ENCODE data around the gene MRPL32.
"Not testable (repeated sequence)": the region's sequence is repeated elsewhere in the genome, so short reads cannot be mapped to it uniquely, and the experiment has no call there.

MRPL32 gene

GRCh38 chr7:42931834-42932651 lies at the start of gene MRPL32, which contains the start of gene PSMA2:
Gene MRPL32 (plus strand): TSS chr7:42932376. CDS start chr7:42932387, 11 bp downstream.
Gene PSMA2 (minus strand): TSS chr7:42932174. CDS start chr7:42932158, 16 bp downstream.
- no peaks in the 10 kb centered on the region for H3K9me3 ChIP-seq (ENCODE audit: control insufficient read depth, low read length)
- H3K9ac ChIP-seq (ENCODE audit: low read length), result peak within 1 kb of the TSS; percentile 83
- no peaks in the 10 kb centered on the region for H3K36me3 ChIP-seq (ENCODE audit: control insufficient read depth, insufficient read depth, low read length)
- peaks cover 8% of the 10 kb centered on the region for H3K4me1 ChIP-seq (ENCODE audit: control insufficient read depth, insufficient read depth, low read length)
- H3K27me3 ChIP-seq (ENCODE audit: control insufficient read depth, insufficient read depth, low read length), result no peaks in the 10 kb centered on the region
- H3K4me3 ChIP-seq (ENCODE audit: low read length), result peak within 1 kb of the TSS; percentile 59

GRCh38 chr7:42883950-42884349 lies 48.2 kb upstream of the MRPL32 start:
- Histone ChIP-seq H3K4me1 (ENCODE audit: control insufficient read depth, insufficient read depth, low read length) (no peaks in the 10 kb centered on the region), H3K9ac (ENCODE audit: low read length) (no peak overlapping the region), H3K9me3 (ENCODE audit: control insufficient read depth, low read length) (no peaks in the 10 kb centered on the region), H3K4me3 (ENCODE audit: low read length) (no peak overlapping the region), H3K36me3 (ENCODE audit: control insufficient read depth, insufficient read depth, low read length) (no peaks in the 10 kb centered on the region), H3K27me3 (ENCODE audit: control insufficient read depth, insufficient read depth, low read length) (no peaks in the 10 kb centered on the region)

GRCh38 chr7:42885183-42885582 lies 47.0 kb upstream of the MRPL32 start:
- H3K9ac ChIP-seq (ENCODE audit: low read length); H3K4me1 ChIP-seq (ENCODE audit: control insufficient read depth, insufficient read depth, low read length); H3K9me3 ChIP-seq (ENCODE audit: control insufficient read depth, low read length); H3K36me3 ChIP-seq (ENCODE audit: control insufficient read depth, insufficient read depth, low read length); H3K27me3 ChIP-seq (ENCODE audit: control insufficient read depth, insufficient read depth, low read length); H3K4me3 ChIP-seq (ENCODE audit: low read length): not testable (repeated sequence)

DNA sequence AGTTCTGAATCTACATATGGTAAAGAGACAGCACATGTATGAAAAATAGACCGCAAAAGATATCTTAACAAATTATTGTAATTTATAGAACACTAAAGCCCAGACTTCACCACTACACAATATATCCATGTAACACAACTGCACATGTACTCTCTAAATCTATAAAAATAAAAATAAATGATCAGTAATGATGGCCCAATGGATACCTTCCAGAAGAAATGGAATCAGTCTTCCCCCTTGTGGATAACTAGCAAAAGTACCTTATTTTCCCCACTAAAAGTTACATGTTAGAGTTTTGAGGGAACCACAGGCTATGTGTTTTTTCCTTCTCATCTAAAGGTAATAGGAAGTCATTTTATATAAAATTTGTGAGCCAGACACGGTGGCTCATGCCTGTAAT lies 46.0 kb upstream of the MRPL32 start:
- Histone ChIP-seq H3K4me3 (ENCODE audit: low read length) (no peak overlapping the region), H3K4me1 (ENCODE audit: control insufficient read depth, insufficient read depth, low read length) (no peaks in the 10 kb centered on the region), H3K9ac (ENCODE audit: low read length) (no peak overlapping the region), H3K27me3 (ENCODE audit: control insufficient read depth, insufficient read depth, low read length) (no peaks in the 10 kb centered on the region), H3K9me3 (ENCODE audit: control insufficient read depth, low read length) (no peaks in the 10 kb centered on the region), H3K36me3 (ENCODE audit: control insufficient read depth, insufficient read depth, low read length) (no peaks in the 10 kb centered on the region)

GRCh38 chr7:42886893-42887505 lies 45.2 kb upstream of the MRPL32 start:
- no peaks in the 10 kb centered on the region for H3K4me1 ChIP-seq (ENCODE audit: control insufficient read depth, insufficient read depth, low read length)
- H3K27me3 ChIP-seq (ENCODE audit: control insufficient read depth, insufficient read depth, low read length), result no peaks in the 10 kb centered on the region
- no peaks in the 10 kb centered on the region for H3K9me3 ChIP-seq (ENCODE audit: control insufficient read depth, low read length)
- H3K4me3 ChIP-seq (ENCODE audit: low read length), result no peak overlapping the region
- H3K9ac ChIP-seq (ENCODE audit: low read length), result no peak overlapping the region
- no peaks in the 10 kb centered on the region for H3K36me3 ChIP-seq (ENCODE audit: control insufficient read depth, insufficient read depth, low read length)

- no peaks in the 10 kb centered on the region for H3K27me3 ChIP-seq (ENCODE audit: control insufficient read depth, insufficient read depth, low read length)
- H3K36me3 ChIP-seq (ENCODE audit: control insufficient read depth, insufficient read depth, low read length), result no peaks in the 10 kb centered on the region
- no peak overlapping the region for H3K9ac ChIP-seq (ENCODE audit: low read length)
- no peaks in the 10 kb centered on the region for H3K9me3 ChIP-seq (ENCODE audit: control insufficient read depth, low read length)
- no peak overlapping the region for H3K4me3 ChIP-seq (ENCODE audit: low read length)
- no peaks in the 10 kb centered on the region for H3K4me1 ChIP-seq (ENCODE audit: control insufficient read depth, insufficient read depth, low read length)
Measured at GRCh38 chr7:42893346-42894240, 38.6 kb upstream of the MRPL32 start.

DNA sequence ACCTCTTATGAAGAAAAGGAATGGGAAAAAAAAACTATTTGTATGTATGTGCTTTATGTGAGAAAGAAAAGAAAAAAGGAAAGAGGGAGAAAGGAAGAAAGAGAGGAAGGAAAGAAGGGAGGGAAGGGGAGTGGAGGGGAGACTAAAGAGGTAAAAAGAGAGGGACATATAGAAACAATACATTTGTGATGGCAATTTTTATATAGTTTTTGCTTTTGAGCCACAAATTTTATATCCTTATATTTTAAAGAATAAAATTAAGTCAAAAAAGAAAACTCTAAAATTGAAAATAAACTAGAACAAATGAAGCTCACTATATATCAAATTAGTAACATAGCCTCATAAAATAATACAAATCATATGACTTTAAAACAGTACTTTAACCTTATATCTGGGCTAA lies 31.3 kb upstream of the MRPL32 start:
- H3K9ac ChIP-seq (ENCODE audit: low read length), result no peak overlapping the region

GRCh38 chr7:42902331-42902730 lies 29.8 kb upstream of the MRPL32 start:
- Histone ChIP-seq H3K36me3 (ENCODE audit: control insufficient read depth, insufficient read depth, low read length) (no peaks in the 10 kb centered on the region), H3K4me1 (ENCODE audit: control insufficient read depth, insufficient read depth, low read length) (no peaks in the 10 kb centered on the region), H3K27me3 (ENCODE audit: control insufficient read depth, insufficient read depth, low read length) (no peaks in the 10 kb centered on the region), H3K9ac (ENCODE audit: low read length) (no peak overlapping the region), H3K9me3 (ENCODE audit: control insufficient read depth, low read length) (no peaks in the 10 kb centered on the region), H3K4me3 (ENCODE audit: low read length) (no peak overlapping the region)

More for the DNA sequence above, 31.3 kb upstream of the MRPL32 start:
- Histone ChIP-seq H3K4me1 (ENCODE audit: control insufficient read depth, insufficient read depth, low read length) (no peaks in the 10 kb centered on the region), H3K36me3 (ENCODE audit: control insufficient read depth, insufficient read depth, low read length) (no peaks in the 10 kb centered on the region), H3K9me3 (ENCODE audit: control insufficient read depth, low read length) (no peaks in the 10 kb centered on the region), H3K4me3 (ENCODE audit: low read length) (no peak overlapping the region), H3K27me3 (ENCODE audit: control insufficient read depth, insufficient read depth, low read length) (no peaks in the 10 kb centered on the region)

GRCh38 chr7:42906181-42906580 lies 26.0 kb upstream of the MRPL32 start:
- peaks cover 14% of the 10 kb centered on the region for H3K4me1 ChIP-seq (ENCODE audit: control insufficient read depth, insufficient read depth, low read length)
- no peaks in the 10 kb centered on the region for H3K27me3 ChIP-seq (ENCODE audit: control insufficient read depth, insufficient read depth, low read length)
- no peak overlapping the region for H3K4me3 ChIP-seq (ENCODE audit: low read length)
- H3K9ac ChIP-seq (ENCODE audit: low read length), result no peak overlapping the region
- no peaks in the 10 kb centered on the region for H3K36me3 ChIP-seq (ENCODE audit: control insufficient read depth, insufficient read depth, low read length)
- H3K9me3 ChIP-seq (ENCODE audit: control insufficient read depth, low read length), result no peaks in the 10 kb centered on the region

DNA sequence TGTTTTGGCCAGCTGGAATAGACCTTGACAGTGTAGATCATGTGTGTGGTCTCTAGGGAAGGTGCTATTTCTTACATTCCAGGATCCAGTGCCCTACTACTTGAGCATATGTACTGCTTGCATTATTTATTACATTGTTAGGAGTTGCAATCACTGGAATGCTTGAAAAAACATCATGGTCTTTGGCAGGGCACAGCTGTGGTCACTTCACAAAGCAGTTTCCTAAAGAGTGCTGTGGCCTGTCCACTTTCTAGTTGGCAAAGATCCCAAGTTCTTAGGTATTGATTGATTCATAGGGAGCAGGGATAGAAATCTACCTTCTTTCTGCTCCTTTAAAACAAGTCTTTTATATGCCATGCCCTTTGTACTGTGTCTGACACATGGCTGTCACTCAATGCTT lies 24.9 kb upstream of the MRPL32 start:
- no peak overlapping the region for H3K9ac ChIP-seq (ENCODE audit: low read length)
- no peaks in the 10 kb centered on the region for H3K27me3 ChIP-seq (ENCODE audit: control insufficient read depth, insufficient read depth, low read length)
- H3K9me3 ChIP-seq (ENCODE audit: control insufficient read depth, low read length), result no peaks in the 10 kb centered on the region
- H3K4me1 ChIP-seq (ENCODE audit: control insufficient read depth, insufficient read depth, low read length), result peaks cover 14% of the 10 kb centered on the region
- no peak overlapping the region for H3K4me3 ChIP-seq (ENCODE audit: low read length)
- H3K36me3 ChIP-seq (ENCODE audit: control insufficient read depth, insufficient read depth, low read length), result no peaks in the 10 kb centered on the region

DNA sequence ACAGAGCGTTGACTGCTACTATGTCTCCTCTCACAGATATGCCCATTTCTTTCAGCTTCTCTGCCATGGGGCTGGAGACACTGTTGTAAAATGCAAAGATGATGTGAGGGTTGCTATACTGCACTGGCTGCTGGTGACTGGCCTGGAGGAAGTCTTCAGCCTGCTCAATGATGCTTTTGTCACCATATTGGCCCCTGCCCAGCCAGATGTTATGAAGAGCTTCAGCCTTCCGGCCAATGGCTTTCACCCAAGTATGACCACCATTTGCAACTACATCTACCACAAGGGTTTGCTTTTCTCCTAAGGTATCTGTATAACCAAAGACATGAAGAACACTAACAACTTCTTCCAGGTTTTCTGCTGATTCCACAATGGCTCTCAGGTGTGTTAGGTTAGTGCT lies 21.9 kb upstream of the MRPL32 start:
- peaks cover 14% of the 10 kb centered on the region for H3K4me1 ChIP-seq (ENCODE audit: control insufficient read depth, insufficient read depth, low read length)
- H3K9ac ChIP-seq (ENCODE audit: low read length), result no peak overlapping the region
- no peak overlapping the region for H3K4me3 ChIP-seq (ENCODE audit: low read length)
- no peaks in the 10 kb centered on the region for H3K36me3 ChIP-seq (ENCODE audit: control insufficient read depth, insufficient read depth, low read length)
- H3K27me3 ChIP-seq (ENCODE audit: control insufficient read depth, insufficient read depth, low read length), result no peaks in the 10 kb centered on the region
- no peaks in the 10 kb centered on the region for H3K9me3 ChIP-seq (ENCODE audit: control insufficient read depth, low read length)

All from mucosa of stomach (tissue), 1 donor.